Spleen (tissue), 7 donors: Measurements from ENCODE around the gene GOLGA3.

Experiments
- CTCF ChIP-seq, 11 experiments: fragments of 200-600 bp in 7 of 11; fragments of 450-650 bp in 4 of 11; sonication (generic) in 4 of 11; IDR thresholded peaks in 8 of 11; conservative IDR thresholded peaks in 3 of 11; 1 replicate in 7 of 11; 2 replicates in 4 of 11; pipeline versions ENCODE4 v1.4.0 to v1.8.0; 2016 to 2021; ENCODE audit warnings: antibody characterized with exemption in 11 of 11, inconsistent platforms in 4 of 11, mild to moderate bottlenecking in 1 of 11
- POLR2AphosphoS5 ChIP-seq, 3 donors: sonication (generic); formaldehyde crosslinking; IDR thresholded peaks; one replicate each; pipeline ENCODE4 v1.5.1; 2017; ENCODE audit warnings: antibody characterized with exemption in 3 of 3
- donor health status: DM: no; HTN: no; CAD: no; lungs with moderate emphysema.
- donor health status: DM: no; HTN: no; CAD: no.
- donor health status: DM: no; HTN: no; CAD: no.

GRCh38 chr12:132825861-132826260 lies 2.8 kb downstream of the GOLGA3 start:
- TF ChIP-seq POLR2AphosphoS5 (IDR thresholded peaks at IDR 0.05) (no peak), CTCF (IDR thresholded peaks at IDR 0.05 in 8 of 11, conservative IDR thresholded peaks at IDR 0.05 in 3 of 11) (no peak)
